GM12875 (cell line): ENCODE results near the gene AGBL3.

Experiments used
- H3K4me3 ChIP-seq: one replicate; pipeline ENCODE4 v1.5.1; 2011; ENCODE audit warnings: low read depth, low read length, control low read depth
- TF ChIP-seq, protein P1 (sequence below): IDR thresholded peaks from 2 replicates; pipeline ENCODE4 v1.5.1; 2011; ENCODE audit warnings: low read depth, mild to moderate bottlenecking, control low read depth, inconsistent platforms, low read length, moderate library complexity, borderline replicate concordance; ENCODE audit not compliant: insufficient read depth

AGBL3 gene

DNA sequence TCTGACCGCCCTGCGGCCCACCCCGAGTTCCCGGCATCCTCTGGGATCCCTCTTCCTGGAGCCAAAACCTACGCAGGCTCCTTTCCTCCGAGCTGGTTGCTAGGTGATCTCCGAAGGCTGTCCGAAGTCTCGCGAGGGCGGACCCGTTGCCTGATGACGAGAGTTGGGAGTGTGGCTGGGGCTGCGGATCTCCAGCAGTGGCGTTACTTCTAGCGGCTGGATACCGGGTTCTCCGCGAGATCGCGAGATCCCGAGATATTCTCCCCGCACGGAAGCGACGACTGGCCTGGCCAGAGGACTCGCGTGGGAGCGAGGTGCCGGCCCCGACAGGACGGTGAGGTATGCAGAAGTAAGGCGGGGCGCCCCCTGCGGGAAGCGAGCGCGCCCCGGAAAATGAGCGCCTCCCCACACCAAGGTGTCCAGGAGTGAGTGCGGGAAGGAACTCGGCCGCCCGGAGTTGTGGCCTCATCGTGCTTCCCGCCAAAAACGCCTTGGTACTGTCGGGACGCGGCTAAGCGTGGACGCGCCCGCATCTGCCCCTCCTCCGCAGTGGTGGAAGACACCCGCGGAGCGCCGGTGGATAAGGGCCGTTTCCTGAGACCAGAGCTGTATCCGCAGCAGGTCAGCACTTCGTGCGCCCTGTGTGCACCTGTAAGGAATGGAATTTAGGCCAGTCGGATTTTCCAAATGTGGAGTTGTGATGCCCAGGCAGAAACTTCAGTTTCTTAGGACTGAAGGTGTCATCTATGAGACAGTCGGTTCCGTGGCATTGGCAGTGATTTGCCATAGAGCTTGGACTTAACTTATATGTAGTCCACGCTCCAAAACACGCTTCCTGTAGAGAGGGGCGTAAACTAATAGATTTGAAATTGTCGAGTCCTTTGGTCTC is at the start of gene AGBL3:
TSS of gene AGBL3 (plus strand) at position 146 of the 889 bp plus-strand sequence. CDS start 1,426 bp downstream, outside the sequence.
- H3K4me3 ChIP-seq: peak within 1 kb of the TSS; percentile 89
- TF ChIP-seq, protein P1, sequence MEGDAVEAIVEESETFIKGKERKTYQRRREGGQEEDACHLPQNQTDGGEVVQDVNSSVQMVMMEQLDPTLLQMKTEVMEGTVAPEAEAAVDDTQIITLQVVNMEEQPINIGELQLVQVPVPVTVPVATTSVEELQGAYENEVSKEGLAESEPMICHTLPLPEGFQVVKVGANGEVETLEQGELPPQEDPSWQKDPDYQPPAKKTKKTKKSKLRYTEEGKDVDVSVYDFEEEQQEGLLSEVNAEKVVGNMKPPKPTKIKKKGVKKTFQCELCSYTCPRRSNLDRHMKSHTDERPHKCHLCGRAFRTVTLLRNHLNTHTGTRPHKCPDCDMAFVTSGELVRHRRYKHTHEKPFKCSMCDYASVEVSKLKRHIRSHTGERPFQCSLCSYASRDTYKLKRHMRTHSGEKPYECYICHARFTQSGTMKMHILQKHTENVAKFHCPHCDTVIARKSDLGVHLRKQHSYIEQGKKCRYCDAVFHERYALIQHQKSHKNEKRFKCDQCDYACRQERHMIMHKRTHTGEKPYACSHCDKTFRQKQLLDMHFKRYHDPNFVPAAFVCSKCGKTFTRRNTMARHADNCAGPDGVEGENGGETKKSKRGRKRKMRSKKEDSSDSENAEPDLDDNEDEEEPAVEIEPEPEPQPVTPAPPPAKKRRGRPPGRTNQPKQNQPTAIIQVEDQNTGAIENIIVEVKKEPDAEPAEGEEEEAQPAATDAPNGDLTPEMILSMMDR: peak; percentile 79

DNA sequence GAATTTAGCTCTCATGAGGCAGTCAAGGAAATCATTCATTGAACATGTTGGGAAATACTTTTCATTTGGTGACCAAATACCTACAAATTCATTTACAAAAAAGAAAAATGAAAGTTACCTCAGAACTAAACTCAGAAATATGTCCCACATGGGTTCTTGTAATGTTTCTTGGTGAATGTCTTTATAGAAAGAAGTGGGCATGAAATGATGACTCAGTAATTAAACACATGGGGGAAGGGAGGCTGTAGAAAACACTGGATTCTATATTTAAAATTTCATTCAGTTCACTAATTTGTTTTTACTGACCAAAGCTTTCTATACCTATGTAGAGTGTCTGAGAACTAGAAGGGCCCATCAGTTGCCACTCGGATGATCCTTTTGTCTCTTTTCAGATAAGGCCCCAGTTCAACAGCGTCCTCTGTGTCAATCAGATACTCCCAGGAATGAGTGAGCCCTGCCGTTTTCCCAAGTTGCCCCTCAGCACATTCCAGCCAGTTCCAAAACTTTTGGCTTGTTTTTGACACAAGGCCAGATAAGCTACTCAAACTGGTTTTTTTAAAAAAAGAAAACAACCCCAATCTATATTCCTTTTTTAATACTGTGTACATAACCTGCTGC is 49.3 kb upstream of the AGBL3 start:
- H3K4me3 ChIP-seq: no peak overlapping the region
- TF ChIP-seq, protein P1: no peak

DNA sequence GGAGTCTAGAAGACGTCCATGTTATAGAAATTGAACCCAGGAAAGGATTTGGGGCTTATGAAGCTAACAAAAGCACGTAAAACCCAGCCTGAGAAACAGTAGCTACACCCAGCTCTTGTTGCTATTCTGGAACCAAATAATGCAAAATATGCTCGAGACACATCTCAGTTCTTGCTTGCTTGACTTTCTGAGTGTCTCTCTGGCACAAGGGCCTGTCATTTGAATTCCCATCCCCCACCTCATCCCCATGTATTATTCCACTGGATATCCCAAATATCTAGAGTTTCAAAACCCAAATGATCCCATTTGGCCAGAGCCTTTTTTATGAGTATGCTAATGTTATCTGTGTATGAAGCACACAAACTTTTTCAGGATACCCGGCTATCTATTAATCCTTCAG is 48.2 kb upstream of the AGBL3 start:
- TF ChIP-seq, protein P1: no peak
- no peak overlapping the region for H3K4me3 ChIP-seq

GRCh38 chr7:134939136-134939535 is 47.2 kb upstream of the AGBL3 start:
- TF ChIP-seq, protein P1: no peak
- no peak overlapping the region for H3K4me3 ChIP-seq

GRCh38 chr7:134940729-134941128 is 45.6 kb upstream of the AGBL3 start:
- no peak overlapping the region for H3K4me3 ChIP-seq
- TF ChIP-seq, protein P1: no peak

DNA sequence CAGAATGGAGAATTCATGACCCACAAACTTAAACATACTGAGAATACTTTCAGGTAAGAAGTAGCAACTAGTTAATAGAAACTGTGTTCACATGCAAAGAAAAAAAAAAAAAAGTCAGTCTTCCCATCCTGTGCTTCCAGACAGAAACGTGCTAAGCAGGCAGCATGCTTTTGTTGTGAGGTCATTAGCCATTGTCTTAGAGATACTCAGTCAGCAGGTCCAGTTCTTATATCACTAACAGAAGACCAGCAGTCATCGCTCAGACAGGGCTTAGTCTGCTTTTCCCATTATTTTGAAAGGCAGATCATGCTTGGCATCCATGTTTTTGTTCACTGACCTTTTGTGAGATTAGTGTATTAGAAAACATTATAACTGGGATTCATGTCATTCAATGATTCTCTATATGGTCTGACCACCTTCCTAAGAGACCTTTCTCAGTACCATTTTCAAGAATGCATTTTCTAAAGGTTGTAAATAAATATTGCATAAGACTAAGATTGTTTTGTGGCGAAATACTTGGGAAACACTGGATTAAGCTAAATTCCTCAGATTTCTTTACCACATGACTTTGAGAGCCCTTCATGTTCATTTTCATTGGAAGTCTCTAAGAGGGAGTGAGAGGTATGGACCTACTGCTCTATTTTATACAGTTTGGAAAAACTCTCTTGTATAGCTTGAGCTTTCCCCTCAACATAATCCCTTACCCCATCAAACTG is 45.0 kb upstream of the AGBL3 start:
- no peak overlapping the region for H3K4me3 ChIP-seq
- TF ChIP-seq, protein P1: no peak
